ENCODE measurements around the gene HTR5A.

GRCh38 chr7:155043756-155044155 lies 26.4 kb upstream of the HTR5A start:
- TF ChIP-seq, protein P1, sequence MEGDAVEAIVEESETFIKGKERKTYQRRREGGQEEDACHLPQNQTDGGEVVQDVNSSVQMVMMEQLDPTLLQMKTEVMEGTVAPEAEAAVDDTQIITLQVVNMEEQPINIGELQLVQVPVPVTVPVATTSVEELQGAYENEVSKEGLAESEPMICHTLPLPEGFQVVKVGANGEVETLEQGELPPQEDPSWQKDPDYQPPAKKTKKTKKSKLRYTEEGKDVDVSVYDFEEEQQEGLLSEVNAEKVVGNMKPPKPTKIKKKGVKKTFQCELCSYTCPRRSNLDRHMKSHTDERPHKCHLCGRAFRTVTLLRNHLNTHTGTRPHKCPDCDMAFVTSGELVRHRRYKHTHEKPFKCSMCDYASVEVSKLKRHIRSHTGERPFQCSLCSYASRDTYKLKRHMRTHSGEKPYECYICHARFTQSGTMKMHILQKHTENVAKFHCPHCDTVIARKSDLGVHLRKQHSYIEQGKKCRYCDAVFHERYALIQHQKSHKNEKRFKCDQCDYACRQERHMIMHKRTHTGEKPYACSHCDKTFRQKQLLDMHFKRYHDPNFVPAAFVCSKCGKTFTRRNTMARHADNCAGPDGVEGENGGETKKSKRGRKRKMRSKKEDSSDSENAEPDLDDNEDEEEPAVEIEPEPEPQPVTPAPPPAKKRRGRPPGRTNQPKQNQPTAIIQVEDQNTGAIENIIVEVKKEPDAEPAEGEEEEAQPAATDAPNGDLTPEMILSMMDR (IDR thresholded peaks at IDR 0.05; ENCODE audit: low read depth, low read length), result no peak
- TF ChIP-seq EZH2phosphoT487 (IDR thresholded peaks at IDR 0.05; ENCODE audit: low read depth), result no peak
